ENCODE measurements around the gene LRRC49.
A peak's percentile ranks its signal among the peaks of the same experiment; 100 is the strongest.

DNA sequence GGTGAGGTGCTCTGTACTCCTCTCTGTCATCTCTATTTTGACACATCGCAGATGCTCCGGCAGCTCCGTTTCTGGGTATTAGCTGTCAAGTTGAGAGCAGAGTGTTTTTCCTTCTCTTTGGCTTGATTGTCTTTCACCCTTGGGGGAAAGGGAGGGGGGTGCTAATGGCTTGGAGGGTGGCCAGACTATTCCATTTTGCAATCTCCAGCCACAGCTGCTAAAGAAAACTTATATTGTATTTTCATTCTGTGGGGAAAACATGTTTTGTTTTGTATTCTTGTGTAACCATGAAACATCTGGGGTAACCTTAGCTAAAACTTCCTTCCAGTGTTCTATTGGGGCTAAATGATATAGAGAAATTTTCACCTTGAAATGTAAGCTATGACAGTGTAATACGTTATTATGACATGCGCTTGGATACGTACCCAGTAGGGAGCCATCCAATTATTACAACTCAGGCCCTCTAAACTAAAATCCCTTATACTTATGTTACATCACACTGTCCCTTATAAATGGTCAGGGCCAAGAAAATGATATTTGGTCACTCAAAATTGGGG is 24.6 kb upstream of the LRRC49 start:
- no peak for TF ChIP-seq POU6F1 (CRISPR knock-in tag; IDR thresholded peaks at IDR 0.05; ENCODE audit: borderline replicate concordance, low read depth)
- no peak for TF ChIP-seq GLIS3 (CRISPR knock-in tag; IDR thresholded peaks at IDR 0.05)
- no peak for TF ChIP-seq TSHZ2 (CRISPR knock-in tag; IDR thresholded peaks at IDR 0.05)
- no peak for TF ChIP-seq ZFP3 (CRISPR knock-in tag; IDR thresholded peaks at IDR 0.05)
- TF ChIP-seq ZFP30 (CRISPR knock-in tag; IDR thresholded peaks at IDR 0.05), result no peak
- peak; percentile 55; the same call in 1 of the 2 replicates for TF ChIP-seq PATZ1 (CRISPR knock-in tag; IDR thresholded peaks at IDR 0.05; ENCODE audit: borderline replicate concordance)
- no peak for TF ChIP-seq ZNF565 (CRISPR knock-in tag; conservative IDR thresholded peaks at IDR 0.05; ENCODE audit: low read depth)
- TF ChIP-seq OSR1 (CRISPR knock-in tag; IDR thresholded peaks at IDR 0.05), result no peak
- TF ChIP-seq PPARA (CRISPR knock-in tag; IDR thresholded peaks at IDR 0.05; ENCODE audit: borderline replicate concordance), result no peak
